ENCODE results near the gene ATP5ME.
"Not testable (repeated sequence)": the region's sequence is repeated elsewhere in the genome, so short reads cannot be mapped to it uniquely, and the experiment has no call there.

ATP5ME gene

DNA sequence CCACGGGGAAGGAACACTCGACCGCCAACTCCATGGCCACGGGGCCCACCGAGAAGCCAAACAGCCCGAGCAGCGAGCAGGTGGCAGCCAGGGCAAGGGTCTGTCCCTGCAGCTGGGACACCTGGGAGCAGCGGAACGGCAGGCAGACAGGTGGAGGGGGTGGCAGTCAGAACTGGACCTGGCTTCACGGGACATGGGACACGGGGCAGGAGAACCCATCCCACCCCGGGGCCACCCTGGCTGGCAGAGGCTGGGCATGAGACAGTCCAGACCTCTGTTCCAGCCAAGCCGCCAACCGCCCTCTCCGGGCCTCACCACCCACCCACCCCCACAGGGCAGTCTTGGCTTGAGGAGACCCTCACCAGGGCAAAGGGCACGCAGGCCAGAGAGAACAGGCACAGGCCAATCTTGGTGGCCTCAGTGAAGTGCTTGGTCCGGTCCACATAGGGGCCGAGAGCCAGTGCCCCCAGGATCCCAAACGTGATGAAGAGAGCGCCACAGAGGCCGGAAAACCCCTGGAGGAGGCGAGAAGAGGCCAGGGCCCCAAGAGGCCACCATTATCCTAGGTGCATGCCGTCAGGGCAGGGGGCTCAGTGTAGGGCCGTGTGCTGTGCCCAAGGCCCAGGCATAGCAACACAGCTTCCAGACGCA, 9.3 kb upstream of the ATP5ME start:
- no peak for DNase-seq

GRCh38 chr4:682490-683172, 8.6 kb upstream of the ATP5ME start:
- DNase-seq, result no peak

- no peak for DNase-seq
These were observed 7.8 kb upstream of the ATP5ME start for GRCh38 chr4:681736-682451.

DNA sequence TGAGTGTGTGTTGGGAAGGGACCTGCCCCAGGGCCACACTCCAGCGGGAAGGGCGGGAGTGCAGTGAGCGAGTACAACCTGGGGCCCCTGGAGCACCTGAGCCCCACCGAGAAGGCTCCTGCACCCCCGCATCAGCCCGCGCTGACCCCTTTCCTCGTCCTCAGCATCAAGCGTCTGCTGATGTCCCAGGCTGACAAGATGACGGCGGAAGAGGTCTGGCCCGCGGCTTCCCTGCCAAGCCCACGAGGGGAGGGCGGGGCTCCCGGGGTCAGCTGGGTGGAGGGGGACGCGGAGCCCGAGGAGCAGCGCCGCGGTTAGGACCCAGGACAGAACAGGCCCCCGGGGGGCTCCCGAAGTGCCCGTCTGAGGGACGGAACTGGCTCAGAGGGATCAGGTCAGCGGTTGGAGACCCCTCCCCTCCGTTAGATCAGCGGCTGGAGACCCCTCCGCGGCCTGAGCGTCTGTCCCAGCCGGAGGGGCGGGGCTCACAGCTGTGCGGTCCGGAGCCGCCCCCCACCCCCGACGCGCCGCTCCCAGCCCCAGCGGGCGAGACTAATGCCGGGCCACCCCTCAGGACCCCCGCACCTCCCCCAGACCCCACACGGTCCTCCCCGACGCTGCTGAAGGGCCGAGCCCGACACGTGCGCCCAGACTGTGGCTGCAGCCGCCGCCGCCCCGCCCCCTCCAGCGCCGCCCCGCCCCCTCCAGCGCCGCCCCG, 7.0 kb upstream of the ATP5ME start:
- no peak for DNase-seq

GRCh38 chr4:680551-680927, 6.5 kb upstream of the ATP5ME start:
- DNase-seq, result no peak

- DNase-seq, result no peak
These were observed 6.0 kb upstream of the ATP5ME start for GRCh38 chr4:680091-680490.

DNA sequence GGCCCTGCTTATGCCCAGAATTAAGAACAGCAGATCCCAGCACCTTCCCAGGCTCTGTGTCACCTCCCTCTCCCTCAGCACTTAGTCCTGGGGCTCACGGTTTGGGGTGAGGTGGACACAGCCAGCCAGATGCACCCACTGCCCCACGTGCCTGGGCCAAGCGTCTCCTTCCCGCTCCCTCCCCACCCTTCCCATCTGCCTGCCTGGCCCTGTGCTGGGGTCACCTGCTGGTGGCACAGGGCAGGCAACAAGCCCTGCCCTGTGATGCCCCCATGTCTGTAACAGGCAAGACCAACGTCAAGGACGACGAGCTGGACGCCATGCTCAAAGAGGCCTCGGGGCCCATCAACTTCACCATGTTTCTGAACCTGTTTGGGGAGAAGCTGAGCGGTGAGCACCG, 5.6 kb upstream of the ATP5ME start:
- DNase-seq, result no peak

DNA sequence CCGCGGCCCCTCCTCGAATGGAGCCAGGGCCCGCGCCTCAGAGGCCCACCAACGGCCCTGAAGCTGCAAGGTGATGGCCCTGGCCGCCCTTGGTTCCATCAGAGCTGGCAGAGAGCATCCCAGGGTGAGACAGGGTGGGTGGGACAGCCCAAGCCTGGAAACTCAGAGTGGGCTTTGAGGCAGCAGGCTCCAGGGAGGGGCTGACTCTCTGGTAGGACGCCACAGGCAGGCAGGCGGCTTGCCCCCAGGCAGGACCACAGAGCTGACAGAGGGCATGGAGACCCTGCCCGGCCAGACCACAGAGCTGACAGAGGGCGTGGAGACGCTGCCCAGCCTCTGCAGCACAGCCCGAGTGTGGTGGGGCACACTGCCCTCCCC, 5.0 kb upstream of the ATP5ME start:
- no peak for DNase-seq

DNA sequence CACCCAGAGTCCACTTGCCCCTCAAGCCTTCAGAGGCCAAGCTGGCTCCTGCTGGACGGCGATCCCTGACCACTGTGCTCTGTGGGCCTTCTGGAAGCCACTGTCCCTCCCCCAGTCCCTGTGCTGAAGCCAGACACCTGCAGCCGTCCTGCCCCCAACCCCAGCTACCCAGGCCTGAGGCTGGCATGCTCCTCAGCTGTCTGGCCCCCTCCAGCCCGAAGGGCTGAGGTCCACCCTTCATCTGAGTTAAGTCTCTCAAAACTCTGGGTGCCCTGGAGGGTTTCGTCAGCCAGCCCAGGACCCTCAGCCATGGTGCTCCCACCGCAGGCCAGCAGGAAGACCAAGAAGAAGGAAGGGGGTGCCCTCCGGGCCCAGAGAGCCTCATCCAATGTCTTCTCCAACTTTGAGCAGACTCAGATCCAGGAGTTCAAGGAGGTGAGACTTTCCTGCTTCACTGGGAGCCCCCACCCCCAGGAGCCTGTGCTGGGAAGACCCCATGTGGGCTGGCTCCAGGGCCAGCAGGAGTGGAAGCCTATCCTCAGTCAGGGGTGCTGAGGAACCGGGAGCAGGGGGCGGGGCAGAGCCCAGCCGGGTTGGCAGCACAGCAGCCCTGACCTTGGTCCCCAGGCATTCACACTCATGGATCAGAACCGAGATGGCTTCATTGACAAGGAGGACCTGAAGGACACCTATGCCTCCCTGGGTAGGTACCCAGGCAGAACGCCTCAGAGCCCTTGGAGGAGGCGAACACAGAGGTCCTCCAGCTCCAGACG, 4.4 kb upstream of the ATP5ME start:
- DNase-seq, result no peak

DNA sequence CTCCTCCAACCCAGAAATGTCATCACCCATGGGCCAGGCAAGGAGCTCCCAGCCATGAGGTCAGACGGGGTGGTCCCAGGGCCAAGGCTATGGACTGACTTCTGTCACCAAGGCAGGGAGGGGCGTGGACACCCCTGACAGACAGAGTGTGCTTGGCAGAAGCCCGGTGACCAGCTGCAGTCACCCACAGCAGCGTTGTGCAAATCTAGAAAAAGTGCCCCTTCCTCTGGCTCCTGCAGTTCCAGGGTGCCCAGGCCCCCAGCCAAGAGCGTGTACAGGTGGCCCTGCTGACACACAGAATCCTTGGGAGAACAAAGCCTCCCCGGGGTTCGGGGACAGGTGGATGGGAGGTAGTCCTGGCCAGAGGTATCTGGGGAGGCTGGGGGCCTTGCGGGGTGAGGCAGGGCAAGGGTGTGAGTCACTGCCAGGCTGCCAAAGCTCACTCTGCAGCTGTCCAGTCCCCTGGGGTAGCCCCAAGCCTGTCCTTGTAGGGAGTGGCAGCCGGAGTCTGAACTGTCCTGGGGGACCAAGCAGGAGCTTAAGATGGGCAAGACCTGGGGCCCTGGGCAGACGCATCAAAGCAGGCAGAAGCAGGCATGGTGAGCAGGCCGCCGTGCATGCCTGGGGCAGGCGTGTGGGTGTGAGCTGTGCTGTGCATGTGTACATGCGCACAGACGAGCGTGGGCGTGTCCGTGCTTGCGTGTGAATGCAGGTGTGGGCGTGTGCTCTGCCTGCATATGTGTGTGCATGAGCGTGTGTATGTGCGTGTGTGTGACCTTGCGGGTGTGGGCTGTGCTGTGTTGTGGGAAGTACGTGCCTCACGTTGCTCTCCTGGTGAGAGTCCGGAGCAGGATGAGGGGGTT, 3.6 kb upstream of the ATP5ME start:
- no peak for DNase-seq

DNA sequence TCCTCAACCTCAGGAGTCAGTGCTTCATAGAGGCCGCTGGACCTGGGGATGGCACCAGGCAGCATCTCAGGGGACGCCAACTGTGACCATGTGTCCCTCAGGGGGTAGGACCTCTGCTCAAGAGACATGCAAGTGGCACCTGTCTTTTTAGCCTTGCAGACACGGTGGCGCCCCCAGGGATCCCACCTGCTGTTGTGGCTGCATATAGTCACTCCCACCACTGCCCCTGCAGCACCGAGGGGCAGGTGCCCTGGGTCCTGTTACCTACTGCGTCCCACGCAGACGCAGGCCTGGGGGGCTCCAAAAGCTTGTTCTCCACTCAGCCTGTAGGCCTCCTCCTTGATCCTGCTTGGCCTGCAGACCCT, 2.8 kb upstream of the ATP5ME start:
- DNase-seq, result no peak

GRCh38 chr4:675980-676870, 2.1 kb upstream of the ATP5ME start:
- no peak for DNase-seq

DNA sequence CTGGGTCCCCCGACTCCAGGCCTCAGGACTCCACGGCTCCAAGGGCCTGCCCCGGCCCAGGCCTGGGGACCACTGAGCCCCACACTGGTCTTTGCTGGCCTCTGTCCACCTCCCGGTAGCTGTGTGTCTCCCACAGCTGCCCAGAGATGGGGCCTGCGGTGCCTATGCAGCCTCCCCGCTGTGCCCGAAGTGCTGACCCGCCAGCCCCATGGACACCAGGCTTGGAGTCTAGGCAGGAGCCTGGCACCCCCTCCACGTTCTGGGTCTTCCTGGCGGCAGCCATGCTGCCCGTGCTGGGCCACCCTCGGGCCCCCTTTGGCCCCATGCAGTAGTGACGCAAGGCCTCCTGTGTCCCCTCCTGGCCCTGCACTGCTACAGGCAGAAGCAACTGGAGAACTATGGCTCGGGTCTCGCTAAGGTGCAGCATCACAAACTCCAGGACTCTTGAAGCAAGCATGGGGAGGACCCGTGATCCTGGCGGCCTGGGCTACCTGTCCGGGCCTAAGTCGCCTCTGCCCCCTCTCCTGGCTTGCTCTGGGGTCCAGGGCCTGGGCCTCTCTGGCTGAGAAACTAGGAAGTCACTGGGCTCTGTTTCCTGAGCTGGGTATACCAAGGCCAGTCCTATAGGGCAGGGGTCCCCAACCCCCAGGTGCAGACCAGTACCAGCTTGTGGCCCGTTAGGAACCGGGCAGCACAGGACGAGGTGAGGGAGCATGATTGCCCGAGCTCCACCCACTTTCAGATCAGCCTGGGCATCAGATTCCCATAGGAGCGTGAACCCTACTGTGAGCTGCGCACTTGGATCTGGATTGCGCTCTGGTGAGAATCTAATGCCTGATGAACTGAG, 1.2 kb upstream of the ATP5ME start:
- no peak for DNase-seq

DNA sequence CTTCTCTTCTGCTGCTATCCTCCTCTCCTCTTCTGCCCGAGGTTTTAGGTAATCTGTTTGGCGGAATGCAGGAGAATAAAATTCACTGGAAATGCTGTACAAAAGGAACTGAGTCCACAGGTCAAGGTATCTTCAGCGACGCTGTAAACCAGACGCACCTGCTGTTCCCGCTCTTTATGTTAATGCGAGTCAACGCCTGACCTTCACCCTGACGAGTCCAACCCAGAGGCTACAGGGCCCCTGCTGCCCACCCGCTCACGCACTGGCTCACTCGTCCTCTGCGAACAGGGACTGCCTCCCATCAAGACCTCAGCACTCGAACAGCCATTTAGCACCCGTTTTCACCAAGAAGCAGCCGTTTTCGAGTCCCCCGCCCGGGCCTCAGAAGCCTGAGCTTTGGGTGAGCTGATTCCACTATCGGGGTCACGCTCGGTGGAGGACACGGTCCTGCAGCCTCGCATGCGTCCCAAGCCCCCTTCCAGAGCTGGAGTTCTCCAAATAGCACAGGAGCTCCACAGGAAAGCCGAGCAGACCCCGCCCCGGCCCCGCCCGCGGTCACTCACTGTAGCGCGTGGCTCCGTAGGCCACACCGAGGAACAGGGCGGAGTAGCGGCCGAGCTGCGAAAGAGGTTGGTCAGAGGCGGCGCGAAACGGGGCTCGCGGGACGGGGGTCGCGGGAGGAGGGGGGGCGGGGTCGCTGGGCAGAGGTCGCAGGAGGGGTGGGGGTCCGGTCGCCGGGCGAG, 556 bp downstream of the ATP5ME start:
- DNase-seq, result no peak

GRCh38 chr4:671769-672168, 2.3 kb downstream of the ATP5ME start:
- DNase-seq, result no peak

DNA sequence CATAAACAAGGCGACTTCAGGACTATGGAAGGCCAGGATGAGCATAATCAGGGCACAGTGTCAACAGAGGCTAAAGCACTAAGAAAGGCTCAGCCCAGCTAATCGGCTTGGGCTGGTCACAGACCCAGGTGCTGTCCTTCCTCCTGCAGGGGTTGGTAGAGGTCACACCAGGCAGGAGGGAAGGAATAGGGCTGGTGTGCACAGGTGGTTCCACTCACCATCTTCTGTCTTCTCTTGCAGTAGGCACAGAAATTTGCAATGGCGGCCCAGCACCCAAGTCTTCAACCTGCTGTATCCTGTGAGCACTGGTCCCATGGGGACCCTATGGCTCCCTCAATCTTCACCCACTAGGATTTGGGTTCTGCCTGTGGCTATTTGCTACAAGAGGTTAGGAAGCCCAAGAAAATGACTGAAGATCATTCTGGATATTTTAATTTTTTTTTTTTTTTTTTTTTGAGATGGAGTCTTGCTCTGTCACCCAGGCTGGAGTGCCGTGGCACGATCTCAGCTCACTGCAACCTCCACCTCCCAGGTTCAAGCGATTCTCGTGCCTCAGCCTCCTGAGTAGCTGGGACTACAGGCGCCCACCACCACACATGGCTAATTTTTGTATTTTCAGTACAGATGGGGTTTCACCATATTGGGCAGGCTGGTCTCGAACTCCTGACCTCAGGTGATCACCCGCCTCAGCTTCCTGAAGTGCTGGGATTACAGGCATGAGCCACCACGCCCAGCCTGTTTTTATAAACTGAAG, 4.1 kb downstream of the ATP5ME start:
- not testable (repeated sequence) for DNase-seq

DNA sequence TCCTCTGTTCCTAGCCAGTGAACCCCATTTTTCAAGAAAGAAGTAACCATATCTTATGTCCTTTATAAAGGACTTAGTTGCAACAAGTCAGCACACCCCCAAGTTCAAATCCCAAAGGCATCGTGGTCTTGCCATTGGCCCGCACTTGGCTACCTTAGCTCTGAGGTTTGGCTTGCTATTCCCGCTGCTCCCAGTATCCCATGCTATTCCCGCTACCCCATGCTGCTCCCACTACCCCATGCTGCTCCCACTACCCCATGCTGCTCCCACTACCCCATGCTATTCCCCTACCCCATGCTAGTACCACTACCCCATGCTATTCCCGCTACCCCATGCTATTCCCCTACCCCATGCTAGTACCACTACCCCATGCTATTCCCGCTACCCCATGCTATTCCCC, 5.9 kb downstream of the ATP5ME start:
- DNase-seq, result not testable (repeated sequence)

GRCh38 chr4:667545-667925, 6.5 kb downstream of the ATP5ME start:
- DNase-seq, result no peak
